IMR-90 (cell line): ENCODE data around the gene KLF16.

Experiments
- BHLHE40 ChIP-seq: fragments of 150-350 bp; IDR thresholded peaks from 2 replicates; pipeline ENCODE4 v1.6.1; 2016; ENCODE audit warnings: mild to moderate bottlenecking, low read depth, low read length
- CEBPB ChIP-seq: IDR thresholded peaks from 2 replicates; pipeline ENCODE4 v1.6.1; 2012; ENCODE audit warnings: low read depth, low read length, improper control_type of control experiment
- FOS ChIP-seq: fragments of 150-350 bp; IDR thresholded peaks from 2 replicates; pipeline ENCODE4 v1.6.1; 2016; ENCODE audit warnings: low read depth, low read length
- MAFK ChIP-seq: IDR thresholded peaks from 2 replicates; pipeline ENCODE4 v1.6.1; 2012; ENCODE audit warnings: low read depth, low read length, improper control_type of control experiment
- MXI1 ChIP-seq: IDR thresholded peaks from 2 replicates; pipeline ENCODE4 v1.6.1; 2012; ENCODE audit warnings: low read depth, mild to moderate bottlenecking, low read length, moderate library complexity, borderline replicate concordance
- POLR2A ChIP-seq: IDR thresholded peaks from 2 replicates; pipeline ENCODE4 v1.6.1; 2012; ENCODE audit warnings: mild to moderate bottlenecking, low read depth, low read length
- RAD21 ChIP-seq: IDR thresholded peaks from 2 replicates; pipeline ENCODE4 v1.6.1; 2012; ENCODE audit warnings: low read length, improper control_type of control experiment
- RCOR1 ChIP-seq: IDR thresholded peaks from 2 replicates; pipeline ENCODE4 v1.6.1; 2012; ENCODE audit warnings: mild to moderate bottlenecking, low read length, improper control_type of control experiment; ENCODE audit not compliant: insufficient replicate concordance
- RFX5 ChIP-seq: IDR thresholded peaks from 2 replicates; pipeline ENCODE4 v1.8.0; 2012; ENCODE audit warnings: low read depth, mild to moderate bottlenecking, low read length, moderate library complexity
- SMC3 ChIP-seq: fragments of 150-350 bp; IDR thresholded peaks from 2 replicates; pipeline ENCODE4 v1.6.1; 2016; ENCODE audit warnings: low read depth, mild to moderate bottlenecking, antibody characterized with exemption, low read length, moderate library complexity
- TF ChIP-seq, protein P1 (sequence below): conservative IDR thresholded peaks from 2 replicates; pipeline ENCODE4 v1.5.1; 2012; ENCODE audit warnings: mild to moderate bottlenecking, low read depth, low read length, improper control_type of control experiment
- TF ChIP-seq, protein P2 (sequence below): fragments of 150-350 bp; IDR thresholded peaks from 2 replicates; pipeline ENCODE4 v1.6.1; 2017; ENCODE audit warnings: mild to moderate bottlenecking, antibody characterized with exemption, low read length, low read depth
- TF ChIP-seq, protein P3 (sequence below): fragments of 150-350 bp; IDR thresholded peaks from 2 replicates; pipeline ENCODE4 v1.6.1; 2016; ENCODE audit warnings: low read depth, mild to moderate bottlenecking, low read length, moderate library complexity, borderline replicate concordance

DNA sequence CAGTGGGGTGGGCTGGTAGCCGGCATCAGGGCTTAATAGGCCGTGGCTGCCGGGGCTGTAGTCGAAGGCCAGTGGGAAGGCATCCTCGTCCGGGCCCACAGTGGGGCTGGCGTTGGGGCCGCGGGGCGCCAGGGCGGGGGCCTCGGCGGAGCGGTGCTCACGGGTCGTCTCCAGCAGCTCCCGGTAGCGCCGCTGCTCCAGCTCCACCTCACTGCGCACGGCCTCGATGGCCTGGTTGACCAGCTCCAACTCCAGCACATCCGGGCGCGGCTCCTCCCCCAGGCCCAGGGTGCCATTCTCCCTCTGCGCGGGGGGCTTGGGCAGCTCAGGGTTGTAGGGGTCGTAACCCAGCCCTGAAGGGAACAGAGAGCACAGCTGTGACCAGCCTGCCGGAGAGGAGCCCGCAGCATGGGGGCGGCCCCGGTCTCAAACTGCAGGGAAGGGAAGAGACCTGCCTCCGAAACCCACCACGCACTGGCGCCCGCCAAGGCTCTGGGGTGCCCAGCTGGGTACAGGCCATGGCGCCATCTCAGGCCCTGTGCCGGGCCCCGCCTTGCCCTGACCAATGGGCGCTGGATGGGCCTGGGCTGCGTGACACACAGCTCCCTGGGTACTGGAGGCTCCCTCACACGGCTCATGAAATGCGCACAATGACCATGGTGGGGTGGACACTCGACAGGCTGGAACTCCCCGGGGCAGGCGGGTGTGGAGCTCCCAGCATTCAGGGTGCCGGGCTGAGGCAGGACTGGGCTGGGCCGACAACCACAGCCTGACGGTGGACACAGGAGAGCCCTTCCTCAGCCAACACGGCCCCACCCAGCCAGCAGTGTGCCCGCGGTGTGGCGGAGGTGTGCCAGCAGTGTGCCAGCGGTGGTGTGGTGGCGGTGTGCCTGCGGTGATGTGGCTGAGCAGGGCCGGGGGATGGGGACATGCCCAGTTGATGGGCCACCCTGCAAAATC is 34.8 kb downstream of the KLF16 start:
- TF ChIP-seq RCOR1 (no peak), POLR2A (no peak), RAD21 (no peak), FOS (no peak), CEBPB (no peak), MAFK (no peak), RFX5 (no peak), BHLHE40 (no peak), MXI1 (no peak), SMC3 (no peak)
- TF ChIP-seq, protein P1, sequence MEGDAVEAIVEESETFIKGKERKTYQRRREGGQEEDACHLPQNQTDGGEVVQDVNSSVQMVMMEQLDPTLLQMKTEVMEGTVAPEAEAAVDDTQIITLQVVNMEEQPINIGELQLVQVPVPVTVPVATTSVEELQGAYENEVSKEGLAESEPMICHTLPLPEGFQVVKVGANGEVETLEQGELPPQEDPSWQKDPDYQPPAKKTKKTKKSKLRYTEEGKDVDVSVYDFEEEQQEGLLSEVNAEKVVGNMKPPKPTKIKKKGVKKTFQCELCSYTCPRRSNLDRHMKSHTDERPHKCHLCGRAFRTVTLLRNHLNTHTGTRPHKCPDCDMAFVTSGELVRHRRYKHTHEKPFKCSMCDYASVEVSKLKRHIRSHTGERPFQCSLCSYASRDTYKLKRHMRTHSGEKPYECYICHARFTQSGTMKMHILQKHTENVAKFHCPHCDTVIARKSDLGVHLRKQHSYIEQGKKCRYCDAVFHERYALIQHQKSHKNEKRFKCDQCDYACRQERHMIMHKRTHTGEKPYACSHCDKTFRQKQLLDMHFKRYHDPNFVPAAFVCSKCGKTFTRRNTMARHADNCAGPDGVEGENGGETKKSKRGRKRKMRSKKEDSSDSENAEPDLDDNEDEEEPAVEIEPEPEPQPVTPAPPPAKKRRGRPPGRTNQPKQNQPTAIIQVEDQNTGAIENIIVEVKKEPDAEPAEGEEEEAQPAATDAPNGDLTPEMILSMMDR = no peak
- TF ChIP-seq, protein P2, sequence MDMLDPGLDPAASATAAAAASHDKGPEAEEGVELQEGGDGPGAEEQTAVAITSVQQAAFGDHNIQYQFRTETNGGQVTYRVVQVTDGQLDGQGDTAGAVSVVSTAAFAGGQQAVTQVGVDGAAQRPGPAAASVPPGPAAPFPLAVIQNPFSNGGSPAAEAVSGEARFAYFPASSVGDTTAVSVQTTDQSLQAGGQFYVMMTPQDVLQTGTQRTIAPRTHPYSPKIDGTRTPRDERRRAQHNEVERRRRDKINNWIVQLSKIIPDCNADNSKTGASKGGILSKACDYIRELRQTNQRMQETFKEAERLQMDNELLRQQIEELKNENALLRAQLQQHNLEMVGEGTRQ = no peak
- TF ChIP-seq, protein P3, sequence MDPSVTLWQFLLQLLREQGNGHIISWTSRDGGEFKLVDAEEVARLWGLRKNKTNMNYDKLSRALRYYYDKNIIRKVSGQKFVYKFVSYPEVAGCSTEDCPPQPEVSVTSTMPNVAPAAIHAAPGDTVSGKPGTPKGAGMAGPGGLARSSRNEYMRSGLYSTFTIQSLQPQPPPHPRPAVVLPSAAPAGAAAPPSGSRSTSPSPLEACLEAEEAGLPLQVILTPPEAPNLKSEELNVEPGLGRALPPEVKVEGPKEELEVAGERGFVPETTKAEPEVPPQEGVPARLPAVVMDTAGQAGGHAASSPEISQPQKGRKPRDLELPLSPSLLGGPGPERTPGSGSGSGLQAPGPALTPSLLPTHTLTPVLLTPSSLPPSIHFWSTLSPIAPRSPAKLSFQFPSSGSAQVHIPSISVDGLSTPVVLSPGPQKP = no peak
